ENCODE data around the gene RIMBP2. TPM values are rescaled to one million over a fixed set of nuclear protein-coding genes. Genes with fewer than 3 reads are reported as not detected.

Gene RIMBP2
- total and polyA plus RNA-seq, 9 of the 15 experiments (the other 6 are each of a cell fraction or from before 2014, with no cell fraction given), result not detected

GRCh38 chr12:130524759-130525158 lies 191.3 kb downstream of the RIMBP2 start:
- intact Hi-C loops (cut with micrococcal nuclease), result no loop called here
- ChIA-PET POLR2A (no interaction called here), CTCF (ENCODE audit: low intra/inter-chr PET ratio) (no interaction called here)
- H3K27ac ChIP-seq (ENCODE audit: extremely low read depth, low read depth, low read length), result no peak overlapping the region
- H3K4me1 ChIP-seq (replicated peaks in 1 of 2; ENCODE audit: control insufficient read depth in 2 of 2, insufficient read depth in 2 of 2, low read length in 2 of 2), result no peaks in the 10 kb centered on the region
- H3K9me3 ChIP-seq (replicated peaks; ENCODE audit: control insufficient read depth, insufficient read depth, low read depth, low read length), result no peaks in the 10 kb centered on the region
- H3K4me2 ChIP-seq (ENCODE audit: insufficient read depth, low read length), result no peak overlapping the region
- in situ Hi-C loops (cut with MboI), result no loop called here
- no TSS peak for BruUV-seq (replicated peaks)
- DNase-seq (ENCODE audit: extremely low read depth in 1 of 4, low spot score in 3 of 4) (no peak), ATAC-seq (no peak), FAIRE-seq (no peak)
- no peak overlapping the region for H3K9ac ChIP-seq (ENCODE audit: insufficient read depth in 1 of 2, low read depth in 2 of 2, low read length in 2 of 2)
- 0% methylated on average over 7 of the region's 8 CpGs for WGBS (ENCODE audit: insufficient coverage, low coverage, missing lambda C conversion rate)
- no peak overlapping the region for H2AFZ ChIP-seq (ENCODE audit: low read depth, low read length)
- no peaks in the 10 kb centered on the region for H3K36me3 ChIP-seq (ENCODE audit: control insufficient read depth, insufficient read depth, low read length)
- no peaks in the 10 kb centered on the region for H3K79me2 ChIP-seq (ENCODE audit: control insufficient read depth, insufficient read depth, low read length)
- peaks cover 5% of the 10 kb centered on the region for H3K9me1 ChIP-seq (ENCODE audit: control insufficient read depth, insufficient read depth, low read length)
- H3K4me3 ChIP-seq, result no peak overlapping the region
- H3K27me3 ChIP-seq (ENCODE audit: control insufficient read depth in 2 of 2, insufficient read depth in 2 of 2, low read length in 2 of 2), result peaks cover 0 to 11% of the 10 kb centered on the region in 2 experiments; a peak in 1 of 5 replicates
- H4K20me1 ChIP-seq (replicated peaks; ENCODE audit: control insufficient read depth, insufficient read depth, low read length), result no peaks in the 10 kb centered on the region; the same call in 1 of the 2 replicates
- TF ChIP-seq ARID4B (CRISPR knock-in tag; IDR thresholded peaks at IDR 0.05) (no peak), HBP1 (CRISPR knock-in tag; IDR thresholded peaks at IDR 0.05) (no peak), DDX20 (tag; IDR thresholded peaks at IDR 0.05; ENCODE audit: low read depth) (no peak), ELK3 (CRISPR knock-in tag; IDR thresholded peaks at IDR 0.05) (no peak), GTF2A2 (tag; IDR thresholded peaks at IDR 0.05) (no peak), FOXA1 (IDR thresholded peaks at IDR 0.05; ENCODE audit: borderline replicate concordance) (no peak), TSHZ1 (CRISPR knock-in tag; IDR thresholded peaks at IDR 0.05) (no peak), NFATC3 (IDR thresholded peaks at IDR 0.05) (no peak), ZNF778 (CRISPR knock-in tag; IDR thresholded peaks at IDR 0.05) (no peak), SRSF3 (IDR thresholded peaks at IDR 0.05; ENCODE audit: insufficient read depth, low read length) (no peak), SMARCA5 (IDR thresholded peaks at IDR 0.05) (no peak), FOSL1 (tag; conservative IDR thresholded peaks at IDR 0.05) (no peak), ILF3 (IDR thresholded peaks at IDR 0.05; ENCODE audit: borderline replicate concordance) (no peak)

Measured in K562 (cell line).